GM18868 (cell line): ENCODE data around the gene ANO8.
"Not testable (repeated sequence)": the region's sequence is repeated elsewhere in the genome, so short reads cannot be mapped to it uniquely, and the experiment has no call there.

Experiments used
- ATAC-seq: cut with Tn5 transposase; IDR thresholded peaks from one replicate; pipeline ENCODE4 v1.9.1; 2021; ENCODE audit warnings: mild to moderate bottlenecking, moderate library complexity; ENCODE audit not compliant: unreplicated experiment

Gene ANO8

GRCh38 chr19:17294051-17294891 is 40.4 kb downstream of the ANO8 start:
- no peak for ATAC-seq

DNA sequence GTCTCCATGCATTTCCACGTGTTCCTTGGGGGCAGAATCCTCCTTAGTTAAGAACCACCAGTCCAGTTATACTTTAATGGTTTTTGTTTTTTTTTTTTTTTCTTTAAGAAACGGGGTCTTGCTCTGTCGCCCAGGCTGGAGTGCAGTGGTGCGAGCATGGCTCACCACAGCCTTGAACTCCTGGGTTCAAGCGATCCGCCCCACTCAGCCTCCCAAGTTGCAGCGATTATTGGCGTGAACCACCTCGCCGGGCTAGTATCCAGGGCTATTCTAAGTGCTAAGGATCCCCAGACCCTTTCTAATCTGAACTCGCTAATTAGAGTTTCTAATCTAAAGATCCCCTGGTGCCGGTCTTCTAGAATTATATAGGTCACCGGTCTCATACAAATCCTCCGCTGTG is 41.0 kb downstream of the ANO8 start:
- ATAC-seq, result no peak

GRCh38 chr19:17292301-17293074 is 42.2 kb downstream of the ANO8 start:
- ATAC-seq, result peak; percentile 86

- no peak for ATAC-seq
These were observed 45.2 kb downstream of the ANO8 start for GRCh38 chr19:17289489-17289888.

GRCh38 chr19:17286752-17287151 is 47.9 kb downstream of the ANO8 start:
- no peak for ATAC-seq

DNA sequence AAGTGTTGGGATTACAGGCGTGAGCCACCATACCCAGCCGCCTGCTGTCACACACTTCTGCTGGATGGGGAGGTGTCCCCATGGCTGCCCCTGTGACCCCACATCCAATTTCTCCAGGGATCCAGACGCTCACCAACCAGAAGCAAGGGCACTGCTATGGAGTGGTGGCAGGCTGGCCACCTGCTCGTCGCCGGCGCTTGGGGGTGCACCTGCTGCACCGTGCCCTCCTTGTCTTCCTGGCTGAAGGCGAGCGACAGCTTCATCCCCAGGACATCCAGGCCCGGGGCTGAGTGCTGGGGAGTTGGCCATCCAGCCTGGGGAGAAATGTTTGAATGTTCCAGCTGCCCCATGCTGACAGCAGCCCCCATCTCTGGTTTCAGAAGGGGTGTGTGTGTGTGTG is 48.4 kb downstream of the ANO8 start:
- no peak for ATAC-seq

DNA sequence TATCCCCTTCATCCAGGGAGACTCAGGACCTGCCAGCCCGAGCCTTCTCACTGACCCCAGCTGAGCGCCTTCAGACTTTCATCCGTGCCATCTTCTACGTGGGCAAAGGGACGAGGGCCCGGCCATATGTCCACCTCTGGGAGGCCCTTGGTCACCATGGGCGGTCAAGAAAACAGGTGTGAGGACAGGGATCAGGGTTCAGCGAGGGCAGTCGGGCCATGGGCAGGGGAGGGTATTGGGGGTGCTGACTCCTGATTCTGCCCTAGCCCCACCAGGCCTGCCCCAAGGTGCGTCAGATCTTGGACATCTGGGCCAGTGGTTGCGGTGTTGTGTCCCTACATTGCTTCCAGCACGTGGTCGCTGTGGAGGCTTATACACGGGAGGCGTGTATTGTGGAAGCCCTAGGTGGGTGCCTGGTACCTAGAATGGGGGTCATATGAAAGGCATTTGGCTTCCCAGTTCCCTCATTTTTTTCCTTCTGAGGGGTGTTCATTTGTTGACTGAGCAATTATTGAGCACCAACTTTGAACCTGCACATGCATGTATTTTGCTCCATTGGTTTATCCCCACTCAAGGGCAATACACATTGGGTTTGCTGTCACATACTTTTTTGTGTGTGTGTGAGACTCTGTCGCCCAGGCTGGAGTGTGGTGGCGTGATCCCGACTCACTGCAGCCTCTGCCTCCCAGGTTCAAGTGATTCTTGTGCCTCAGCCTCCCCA is 49.1 kb downstream of the ANO8 start:
- no peak for ATAC-seq

- no peak for ATAC-seq
These were observed 51.1 kb downstream of the ANO8 start for GRCh38 chr19:17283504-17283996.

GRCh38 chr19:17282488-17283125 is 52.0 kb downstream of the ANO8 start:
- no peak for ATAC-seq

- ATAC-seq, result no peak
These were observed 53.0 kb downstream of the ANO8 start, which contains the start of gene ANKLE1 for GRCh38 chr19:17281391-17282304. TSS of gene ANKLE1 (plus strand) at chr19:17281901. CDS start at chr19:17281921, 20 bp downstream.

DNA sequence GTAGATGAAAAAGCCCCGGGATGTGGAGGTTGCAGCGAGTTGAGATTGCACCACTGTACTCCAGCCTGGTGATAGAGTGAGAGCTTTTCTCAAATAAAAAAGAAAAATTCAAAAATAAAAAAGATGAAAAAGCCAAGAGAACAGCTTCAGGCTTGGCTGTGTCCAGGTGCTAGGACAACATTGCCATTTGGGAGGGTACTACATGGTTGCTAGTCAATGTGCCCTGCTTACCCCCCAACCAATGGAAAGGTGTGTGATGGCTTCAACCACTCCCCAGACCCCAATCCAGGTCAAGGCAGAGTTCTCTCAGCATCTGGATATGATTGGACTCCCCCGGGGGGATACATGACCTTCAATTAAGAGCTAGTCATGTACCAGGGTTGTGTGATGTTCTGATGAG is 55.2 kb downstream of the ANO8 start:
- ATAC-seq, result no peak

- no peak for ATAC-seq
These were observed 59.0 kb downstream of the ANO8 start for GRCh38 chr19:17275441-17276175.

DNA sequence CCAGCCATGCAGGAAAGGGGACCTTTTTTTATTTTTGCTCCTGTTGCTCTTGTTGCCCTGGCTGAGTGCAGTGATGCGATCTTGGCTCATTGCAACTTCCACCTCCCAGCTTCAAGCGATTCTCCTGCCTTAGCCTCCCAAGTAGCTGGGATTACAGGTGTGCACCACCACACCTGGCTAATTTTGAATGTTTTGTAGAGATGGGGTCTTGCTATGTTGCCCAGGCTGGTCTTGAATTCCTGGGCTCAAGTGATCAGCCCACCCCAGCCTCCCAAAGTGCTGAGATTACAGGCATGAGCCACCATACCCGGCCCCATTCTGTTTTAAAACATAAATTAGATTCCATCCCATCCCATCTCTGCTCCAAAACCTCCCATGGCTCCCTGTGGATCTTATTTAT is 59.8 kb downstream of the ANO8 start:
- not testable (repeated sequence) for ATAC-seq
